Measurements from ENCODE around the gene SYP. TPM values are rescaled to one million over a fixed set of nuclear protein-coding genes. Genes with fewer than 3 reads are reported as not detected.

Gene SYP
- total RNA-seq, 1 donor from 2014 or later, result 0.27 TPM

DNA sequence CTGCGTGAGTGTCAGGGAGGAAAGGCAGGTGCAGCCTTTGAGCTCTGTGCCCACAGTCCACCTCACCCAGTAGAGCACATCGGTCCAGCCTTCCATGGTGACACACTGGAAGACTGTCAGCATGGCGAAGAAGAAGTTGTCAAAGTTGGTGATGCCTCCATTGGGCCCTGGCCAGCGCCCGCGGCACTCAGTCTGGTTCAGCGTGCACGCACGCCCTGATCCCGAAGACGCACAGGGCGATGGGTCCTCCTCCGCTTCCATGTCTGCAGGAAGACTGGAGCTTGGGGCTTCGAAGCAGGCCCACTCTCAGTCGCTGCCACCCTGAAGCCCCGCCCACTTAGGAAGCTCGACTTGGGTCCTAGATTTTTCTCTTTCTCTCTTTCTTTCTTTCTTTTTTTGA, 28.2 kb upstream of the SYP start:
- H3K9me3 Mint-ChIP-seq, result peaks cover 22% of the 10 kb centered on the region
- TF ChIP-seq, protein P1, sequence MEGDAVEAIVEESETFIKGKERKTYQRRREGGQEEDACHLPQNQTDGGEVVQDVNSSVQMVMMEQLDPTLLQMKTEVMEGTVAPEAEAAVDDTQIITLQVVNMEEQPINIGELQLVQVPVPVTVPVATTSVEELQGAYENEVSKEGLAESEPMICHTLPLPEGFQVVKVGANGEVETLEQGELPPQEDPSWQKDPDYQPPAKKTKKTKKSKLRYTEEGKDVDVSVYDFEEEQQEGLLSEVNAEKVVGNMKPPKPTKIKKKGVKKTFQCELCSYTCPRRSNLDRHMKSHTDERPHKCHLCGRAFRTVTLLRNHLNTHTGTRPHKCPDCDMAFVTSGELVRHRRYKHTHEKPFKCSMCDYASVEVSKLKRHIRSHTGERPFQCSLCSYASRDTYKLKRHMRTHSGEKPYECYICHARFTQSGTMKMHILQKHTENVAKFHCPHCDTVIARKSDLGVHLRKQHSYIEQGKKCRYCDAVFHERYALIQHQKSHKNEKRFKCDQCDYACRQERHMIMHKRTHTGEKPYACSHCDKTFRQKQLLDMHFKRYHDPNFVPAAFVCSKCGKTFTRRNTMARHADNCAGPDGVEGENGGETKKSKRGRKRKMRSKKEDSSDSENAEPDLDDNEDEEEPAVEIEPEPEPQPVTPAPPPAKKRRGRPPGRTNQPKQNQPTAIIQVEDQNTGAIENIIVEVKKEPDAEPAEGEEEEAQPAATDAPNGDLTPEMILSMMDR (IDR thresholded peaks at IDR 0.05; ENCODE audit: unreplicated experiment), result no peak
- peaks cover 20% of the 10 kb centered on the region for H3K27me3 Mint-ChIP-seq (ENCODE audit: low read depth)
- no peaks in the 10 kb centered on the region for H3K36me3 Mint-ChIP-seq
- no peak for DNase-seq (ENCODE audit: low spot score in 2 of 2, unreplicated experiment in 2 of 2)
- H3K27ac Mint-ChIP-seq, result no peak overlapping the region
- H3K4me3 Mint-ChIP-seq, result no peak overlapping the region
- peaks cover 6% of the 10 kb centered on the region for H3K4me1 Mint-ChIP-seq

DNA sequence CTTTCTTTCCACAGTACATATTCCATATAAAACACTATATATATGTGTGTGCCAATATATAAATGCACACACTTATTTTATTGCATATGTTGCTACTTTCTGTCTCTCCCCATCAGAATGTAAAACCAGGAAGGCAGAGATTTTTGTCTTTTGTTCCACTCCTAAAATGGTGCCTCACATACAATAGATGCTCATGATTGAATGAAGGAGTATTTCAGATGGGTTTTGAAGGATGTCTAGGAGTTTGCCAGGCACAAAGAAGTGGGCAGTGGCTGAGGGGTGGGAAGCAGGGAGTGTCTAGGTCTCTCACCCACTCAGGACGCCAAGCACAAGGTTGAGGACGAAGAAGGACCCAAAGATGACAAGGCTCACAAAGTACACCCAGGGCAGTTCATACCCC, 27.7 kb upstream of the SYP start:
- H3K9me3 Mint-ChIP-seq, result peaks cover 20% of the 10 kb centered on the region
- TF ChIP-seq, protein P1 (IDR thresholded peaks at IDR 0.05; ENCODE audit: unreplicated experiment), result no peak
- H3K4me1 Mint-ChIP-seq, result peaks cover 6% of the 10 kb centered on the region

DNA sequence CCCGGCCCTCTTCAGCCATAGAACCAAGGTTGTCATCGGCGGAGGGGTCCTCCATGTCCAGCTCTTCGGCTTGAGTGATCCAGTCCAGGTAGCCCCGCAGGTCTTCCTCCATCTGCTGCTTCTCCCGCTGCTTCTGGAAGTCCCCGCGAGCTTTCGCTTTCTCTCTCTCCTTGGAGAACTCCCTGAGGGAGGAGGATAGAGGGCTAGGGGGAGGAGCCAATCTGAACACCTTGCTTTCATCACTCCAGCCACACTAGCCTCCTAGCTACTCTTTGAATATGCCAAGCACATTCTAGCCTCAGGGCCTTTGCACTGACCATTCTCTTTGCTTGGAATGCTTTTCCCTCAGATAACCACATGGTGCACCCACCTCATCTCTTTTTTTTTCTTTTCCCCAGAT, 27.0 kb upstream of the SYP start:
- Mint-ChIP-seq H3K9me3 (peaks cover 18% of the 10 kb centered on the region), H3K36me3 (no peaks in the 10 kb centered on the region)
- TF ChIP-seq, protein P1 (IDR thresholded peaks at IDR 0.05; ENCODE audit: unreplicated experiment), result no peak

More for the DNA sequence above, 27.7 kb upstream of the SYP start:
- Mint-ChIP-seq H3K27ac (no peak overlapping the region), H3K4me3 (no peak overlapping the region), H3K27me3 (ENCODE audit: low read depth) (peaks cover 20% of the 10 kb centered on the region), H3K36me3 (no peaks in the 10 kb centered on the region)
- no peak for DNase-seq (ENCODE audit: low spot score in 2 of 2, unreplicated experiment in 2 of 2)

DNA sequence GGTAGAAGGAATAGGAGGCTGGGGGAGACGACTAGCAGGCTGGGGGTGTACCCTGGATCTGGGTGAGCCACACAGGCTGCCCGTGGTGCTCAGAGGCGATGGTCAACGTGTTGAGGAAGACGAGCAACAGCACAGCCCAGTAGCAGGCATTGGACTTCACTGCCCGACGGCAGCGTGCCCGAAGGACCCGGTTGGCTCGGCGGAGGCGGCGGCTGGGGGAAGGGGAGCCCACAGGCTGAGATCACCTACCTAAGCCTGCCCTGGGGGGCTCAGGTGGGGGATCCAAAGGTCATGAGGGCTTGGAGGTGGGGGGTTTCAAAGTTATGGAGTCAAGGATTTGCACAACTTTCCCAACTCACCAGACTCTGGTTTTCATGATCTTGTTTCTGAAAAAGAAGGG, 25.9 kb upstream of the SYP start:
- Mint-ChIP-seq H3K27ac (no peak overlapping the region), H3K9me3 (peaks cover 18% of the 10 kb centered on the region), H3K27me3 (ENCODE audit: low read depth) (peaks cover 25% of the 10 kb centered on the region), H3K4me3 (no peak overlapping the region), H3K4me1 (peaks cover 6% of the 10 kb centered on the region), H3K36me3 (no peaks in the 10 kb centered on the region)
- TF ChIP-seq, protein P1 (IDR thresholded peaks at IDR 0.05; ENCODE audit: unreplicated experiment), result no peak
- no peak for DNase-seq (ENCODE audit: low spot score in 2 of 2, unreplicated experiment in 2 of 2)

More for the DNA sequence above, 27.0 kb upstream of the SYP start:
- Mint-ChIP-seq H3K27me3 (ENCODE audit: low read depth) (peaks cover 20% of the 10 kb centered on the region), H3K4me1 (peaks cover 6% of the 10 kb centered on the region), H3K4me3 (no peak overlapping the region), H3K27ac (no peak overlapping the region)
- DNase-seq (ENCODE audit: low spot score in 2 of 2, unreplicated experiment in 2 of 2), result no peak

DNA sequence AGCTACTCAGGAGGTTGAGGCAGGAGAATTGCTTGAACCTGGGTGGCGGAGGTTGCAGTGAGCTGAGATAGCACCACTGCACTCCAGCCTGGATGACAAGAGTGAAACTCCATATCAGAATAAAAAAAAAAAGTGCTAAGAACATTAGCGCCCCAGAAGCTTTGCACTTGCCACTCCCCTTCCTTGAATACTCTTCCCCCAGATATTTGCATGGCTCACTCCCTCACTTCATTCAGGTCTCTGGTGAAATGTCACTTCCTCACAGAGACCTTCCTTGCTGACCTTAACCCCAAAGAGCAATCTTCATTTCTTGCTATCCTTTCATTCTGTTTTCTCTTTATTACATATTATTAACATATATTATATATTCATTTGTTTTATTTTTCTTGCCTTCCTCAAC, 21.9 kb upstream of the SYP start:
- TF ChIP-seq, protein P1 (IDR thresholded peaks at IDR 0.05; ENCODE audit: unreplicated experiment), result no peak
- Mint-ChIP-seq H3K36me3 (no peaks in the 10 kb centered on the region), H3K27ac (no peak overlapping the region), H3K9me3 (peaks cover 8% of the 10 kb centered on the region), H3K4me3 (no peak overlapping the region), H3K27me3 (ENCODE audit: low read depth) (peaks cover 36% of the 10 kb centered on the region), H3K4me1 (no peaks in the 10 kb centered on the region)
- no peak for DNase-seq (ENCODE audit: low spot score in 2 of 2, unreplicated experiment in 2 of 2)

DNA sequence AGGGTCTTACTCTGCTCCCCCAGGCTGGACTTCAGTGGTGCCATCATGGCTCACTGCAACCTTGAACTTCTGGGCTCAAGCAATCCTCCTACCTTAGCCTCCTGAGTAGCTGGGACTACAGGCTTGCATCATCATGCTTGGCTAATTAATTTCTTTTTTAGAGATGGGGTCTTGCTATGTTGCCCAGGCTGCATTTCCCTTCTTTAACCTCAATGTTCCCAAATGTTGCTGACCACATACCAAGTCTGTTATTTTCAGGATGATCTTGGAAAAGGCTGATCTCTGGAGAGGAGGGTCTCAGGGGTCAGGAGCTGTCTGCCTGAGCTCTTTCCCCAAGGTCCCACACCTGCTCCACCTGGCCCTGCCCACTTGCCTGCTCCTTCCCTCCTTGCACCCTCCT, 20.1 kb upstream of the SYP start:
- TF ChIP-seq, protein P1 (IDR thresholded peaks at IDR 0.05; ENCODE audit: unreplicated experiment), result no peak
- Mint-ChIP-seq H3K27ac (no peak overlapping the region), H3K9me3 (peaks cover 5% of the 10 kb centered on the region), H3K27me3 (ENCODE audit: low read depth) (peaks cover 30% of the 10 kb centered on the region), H3K36me3 (no peaks in the 10 kb centered on the region), H3K4me3 (no peak overlapping the region), H3K4me1 (no peaks in the 10 kb centered on the region)
- no peak for DNase-seq (ENCODE audit: low spot score in 2 of 2, unreplicated experiment in 2 of 2)

Measured in mesothelial cell of epicardium (in vitro differentiated cells).